GM21360 (cell line): ENCODE results near the gene SH3RF3.
A peak's percentile ranks its signal among the peaks of the same experiment; 100 is the strongest.

ENCODE experiments used
- ATAC-seq: cut with Tn5 transposase; IDR thresholded peaks from one replicate; pipeline ENCODE4 v1.9.1; 2021; ENCODE audit warnings: mild to moderate bottlenecking, moderate library complexity; ENCODE audit not compliant: unreplicated experiment

SH3RF3 gene

GRCh38 chr2:109137616-109138015 lies 8.6 kb downstream of the SH3RF3 start:
- no peak for ATAC-seq

GRCh38 chr2:109138449-109138848 lies 9.4 kb downstream of the SH3RF3 start:
- no peak for ATAC-seq

- no peak for ATAC-seq
Measured at GRCh38 chr2:109139002-109139401, 10.0 kb downstream of the SH3RF3 start.

- no peak for ATAC-seq
Measured at GRCh38 chr2:109139865-109140396, 10.9 kb downstream of the SH3RF3 start.

GRCh38 chr2:109141006-109141600 lies 12.1 kb downstream of the SH3RF3 start:
- no peak for ATAC-seq

GRCh38 chr2:109141727-109142283 lies 12.8 kb downstream of the SH3RF3 start:
- no peak for ATAC-seq

- ATAC-seq: no peak
Measured at GRCh38 chr2:109142416-109143210, 13.6 kb downstream of the SH3RF3 start.

- peak; percentile 80 for ATAC-seq
Measured at GRCh38 chr2:109143214-109144187, 14.5 kb downstream of the SH3RF3 start.

GRCh38 chr2:109144271-109144670 lies 15.3 kb downstream of the SH3RF3 start:
- ATAC-seq: no peak

GRCh38 chr2:109144721-109145120 lies 15.7 kb downstream of the SH3RF3 start:
- ATAC-seq: no peak

GRCh38 chr2:109145286-109145685 lies 16.3 kb downstream of the SH3RF3 start:
- no peak for ATAC-seq

GRCh38 chr2:109147405-109147804 lies 18.4 kb downstream of the SH3RF3 start:
- no peak for ATAC-seq

- ATAC-seq: no peak
Measured at GRCh38 chr2:109148117-109148746, 19.2 kb downstream of the SH3RF3 start.

GRCh38 chr2:109148991-109149645 lies 20.1 kb downstream of the SH3RF3 start:
- no peak for ATAC-seq

- ATAC-seq: no peak
Measured at GRCh38 chr2:109150559-109150958, 21.6 kb downstream of the SH3RF3 start.

- ATAC-seq: no peak
Measured at GRCh38 chr2:109151519-109151918, 22.5 kb downstream of the SH3RF3 start.

- ATAC-seq: no peak
Measured at GRCh38 chr2:109153005-109153784, 24.2 kb downstream of the SH3RF3 start.

GRCh38 chr2:109153807-109154206 lies 24.8 kb downstream of the SH3RF3 start:
- no peak for ATAC-seq

- no peak for ATAC-seq
Measured at GRCh38 chr2:109154226-109154625, 25.2 kb downstream of the SH3RF3 start.
